IMR-90 (cell line): Measurements from ENCODE around the gene C2CD4C. TPM values are rescaled to one million over a fixed set of nuclear protein-coding genes. Genes with fewer than 3 reads are reported as not detected.

Source experiments
- ATAC-seq: fragments of 200-7000 bp; cut with Tn5 transposase; 2 replicates; pipeline ENCODE4 v1.9.1; 2020; ENCODE audit warnings: low read depth, mild to moderate bottlenecking, moderate library complexity
- BruUV-seq: library from RNA; stranded (reverse); fragments of 400-500 nt; replicated peaks from 2 replicates; lab custom pipeline; 2021; lab: Mats Ljungman, UMichigan
- CTCF ChIA-PET: fragments of 300-600 bp; formaldehyde crosslinking; extraction: SDS; loops from one replicate; lab custom pipeline; 2021; ENCODE audit warnings: antibody characterized with exemption; lab: Yijun Ruan, JAX
- POLR2A ChIA-PET: fragments of 300-600 bp; sonication (Branson Sonifier 250); formaldehyde crosslinking; loops from one replicate; lab custom pipeline; 2022; ENCODE audit warnings: antibody characterized with exemption; ENCODE audit not compliant: unreplicated experiment; lab: Charles Lee
- DNase-seq: peaks from one replicate; pipeline ENCODE4 v3.0.0; 2013
- H2AFZ ChIP-seq: replicated peaks from 2 replicates; pipeline ENCODE3; 2013; ENCODE audit warnings: low read length, mild to moderate bottlenecking; ENCODE audit not compliant: poor library complexity
- H2AK5ac ChIP-seq: 2 replicates; pipeline ENCODE4 v1.6.1; 2013; ENCODE audit warnings: low read depth, low read length, inconsistent platforms
- H2AK9ac ChIP-seq: replicated peaks from 2 replicates; pipeline ENCODE3; 2013; ENCODE audit warnings: mild to moderate bottlenecking, low read depth, low read length, moderate library complexity; ENCODE audit not compliant: poor library complexity
- H2BK120ac ChIP-seq: 2 replicates; pipeline ENCODE4 v1.6.1; 2013; ENCODE audit warnings: low read depth, low read length, inconsistent platforms
- H2BK15ac ChIP-seq: 3 replicates; pipeline ENCODE4 v1.6.1; 2013; ENCODE audit warnings: low read depth, low read length, inconsistent platforms
- H2BK20ac ChIP-seq: 2 replicates; pipeline ENCODE4 v1.6.1; 2013; ENCODE audit warnings: low read depth, mild to moderate bottlenecking, inconsistent platforms, low read length, moderate library complexity
- H2BK5ac ChIP-seq: 2 replicates; pipeline ENCODE4 v1.6.1; 2013; ENCODE audit warnings: mild to moderate bottlenecking, low read depth, low read length, inconsistent platforms; ENCODE audit not compliant: poor library complexity, severe bottlenecking
- H3K14ac ChIP-seq: replicated peaks from 2 replicates; pipeline ENCODE4 v1.6.1; 2013; ENCODE audit warnings: low read depth, low read length, inconsistent platforms
- H3K18ac ChIP-seq: 2 replicates; pipeline ENCODE4 v1.6.1; 2013; ENCODE audit warnings: low read depth, low read length, control low read depth
- H3K23ac ChIP-seq: 2 replicates; pipeline ENCODE4 v1.6.1; 2013; ENCODE audit warnings: low read depth, low read length, inconsistent platforms
- H3K27ac ChIP-seq: 2 replicates; pipeline ENCODE4 v1.5.1; 2013; ENCODE audit warnings: mild to moderate bottlenecking, control low read depth, low read length; ENCODE audit not compliant: insufficient read depth
- H3K27me3 ChIP-seq: 2 replicates; pipeline ENCODE4 v1.6.1; 2013; ENCODE audit warnings: low read length; ENCODE audit not compliant: control insufficient read depth, insufficient read depth
- H3K36me3 ChIP-seq: 2 replicates; pipeline ENCODE4 v1.6.1; 2013; ENCODE audit warnings: low read length, mixed read lengths; ENCODE audit not compliant: control insufficient read depth, insufficient read depth
- H3K4ac ChIP-seq: 2 replicates; pipeline ENCODE4 v1.6.1; 2013; ENCODE audit warnings: low read depth, low read length, inconsistent platforms
- H3K4me1 ChIP-seq: 2 replicates; pipeline ENCODE4 v1.6.1; 2013; ENCODE audit warnings: low read length, mixed read lengths; ENCODE audit not compliant: control insufficient read depth, insufficient read depth
- H3K4me2 ChIP-seq: 2 replicates; pipeline ENCODE4 v1.6.1; 2013; ENCODE audit warnings: low read depth, mild to moderate bottlenecking, control low read depth, low read length, moderate library complexity
- H3K4me3 ChIP-seq: 2 replicates; pipeline ENCODE4 v1.5.1; 2013; ENCODE audit warnings: low read depth, mild to moderate bottlenecking, control low read depth, low read length, moderate library complexity; ENCODE audit not compliant: insufficient read depth
- H3K56ac ChIP-seq: 2 replicates; pipeline ENCODE4 v1.6.1; 2013; ENCODE audit warnings: low read length, inconsistent platforms; ENCODE audit not compliant: insufficient read depth; ENCODE audit errors: extremely low read depth
- H3K79me1 ChIP-seq, 2 experiments: 2 replicates each; pipeline ENCODE4 v1.6.1; 2013; ENCODE audit warnings: low read length in 2 of 2, inconsistent platforms in 1 of 2, low read depth in 1 of 2
- H3K9ac ChIP-seq: 2 replicates; pipeline ENCODE4 v1.6.1; 2013; ENCODE audit warnings: low read depth, low read length, control low read depth
- H3K9me1 ChIP-seq: 2 replicates; pipeline ENCODE4 v1.6.1; 2013; ENCODE audit warnings: low read length, inconsistent platforms; ENCODE audit not compliant: insufficient read depth
- H3K9me3 ChIP-seq: 2 replicates; pipeline ENCODE4 v1.6.1; 2013; ENCODE audit warnings: low read length; ENCODE audit not compliant: control insufficient read depth, insufficient read depth
- H4K20me1 ChIP-seq: 2 replicates; pipeline ENCODE4 v1.6.1; 2013; ENCODE audit warnings: low read length, inconsistent platforms; ENCODE audit not compliant: insufficient read depth
- H4K5ac ChIP-seq: 2 replicates; pipeline ENCODE4 v1.6.1; 2013; ENCODE audit warnings: mild to moderate bottlenecking, low read depth, low read length, control low read depth
- H4K8ac ChIP-seq, 2 experiments: 2 replicates each; pipeline ENCODE4 v1.6.1; 2013; ENCODE audit warnings: low read depth in 2 of 2, low read length in 2 of 2, control low read depth in 1 of 2, inconsistent platforms in 1 of 2
- H4K91ac ChIP-seq: 2 replicates; pipeline ENCODE4 v1.6.1; 2013; ENCODE audit warnings: low read depth, low read length, inconsistent platforms; ENCODE audit not compliant: insufficient read depth
- BHLHE40 ChIP-seq: fragments of 150-350 bp; IDR thresholded peaks from 2 replicates; pipeline ENCODE4 v1.6.1; 2016; ENCODE audit warnings: mild to moderate bottlenecking, low read depth, low read length
- CEBPB ChIP-seq: IDR thresholded peaks from 2 replicates; pipeline ENCODE4 v1.6.1; 2012; ENCODE audit warnings: low read depth, low read length, improper control_type of control experiment
- CHD1 ChIP-seq: IDR thresholded peaks from 2 replicates; pipeline ENCODE4 v1.6.1; 2012; ENCODE audit warnings: low read depth, low read length, improper control_type of control experiment
- FOS ChIP-seq: fragments of 150-350 bp; IDR thresholded peaks from 2 replicates; pipeline ENCODE4 v1.6.1; 2016; ENCODE audit warnings: low read depth, low read length
- MAFK ChIP-seq: IDR thresholded peaks from 2 replicates; pipeline ENCODE4 v1.6.1; 2012; ENCODE audit warnings: low read depth, low read length, improper control_type of control experiment
- MAZ ChIP-seq: IDR thresholded peaks from 2 replicates; pipeline ENCODE4 v1.6.1; 2012; ENCODE audit warnings: low read depth, mild to moderate bottlenecking, low read length, improper control_type of control experiment, moderate library complexity, borderline replicate concordance
- MXI1 ChIP-seq: IDR thresholded peaks from 2 replicates; pipeline ENCODE4 v1.6.1; 2012; ENCODE audit warnings: low read depth, mild to moderate bottlenecking, low read length, moderate library complexity, borderline replicate concordance
- NFE2L2 ChIP-seq: fragments of 150-350 bp; IDR thresholded peaks from 2 replicates; pipeline ENCODE4 v1.6.1; 2016; ENCODE audit warnings: low read depth, mild to moderate bottlenecking, low read length
- POLR2A ChIP-seq: IDR thresholded peaks from 2 replicates; pipeline ENCODE4 v1.6.1; 2012; ENCODE audit warnings: mild to moderate bottlenecking, low read depth, low read length
- RAD21 ChIP-seq: IDR thresholded peaks from 2 replicates; pipeline ENCODE4 v1.6.1; 2012; ENCODE audit warnings: low read length, improper control_type of control experiment
- RCOR1 ChIP-seq: IDR thresholded peaks from 2 replicates; pipeline ENCODE4 v1.6.1; 2012; ENCODE audit warnings: mild to moderate bottlenecking, low read length, improper control_type of control experiment; ENCODE audit not compliant: insufficient replicate concordance
- RFX5 ChIP-seq: IDR thresholded peaks from 2 replicates; pipeline ENCODE4 v1.8.0; 2012; ENCODE audit warnings: low read depth, mild to moderate bottlenecking, low read length, moderate library complexity
- SMC3 ChIP-seq: fragments of 150-350 bp; IDR thresholded peaks from 2 replicates; pipeline ENCODE4 v1.6.1; 2016; ENCODE audit warnings: low read depth, mild to moderate bottlenecking, antibody characterized with exemption, low read length, moderate library complexity
- WGBS, 2 experiments: methylation state at CpG; one replicate each; pipeline versions ENCODE4 v1.1.5 to v1.1.7; 2013; ENCODE audit warnings: missing lambda C conversion rate in 2 of 2; ENCODE audit not compliant: insufficient read length in 1 of 2; ENCODE audit errors: extremely low coverage in 2 of 2; 5-methylcytosine and 5-hydroxymethylcytosine counted together
- dilution Hi-C: fragments of 300-500 bp; cut with HindIII; formaldehyde crosslinking; loops from one replicate; pipeline ENCODE4 v1.14.3; 2018; ENCODE audit warnings: low sequenced_read_pairs; ENCODE audit not compliant: unreplicated experiment
- in situ Hi-C: fragments of 300-500 bp; cut with MboI; formaldehyde crosslinking; loops from 3 replicates; pipeline ENCODE4 v1.14.3; 2019; ENCODE audit warnings: low sequenced_read_pairs, inconsistent platforms, mixed read lengths
- intact Hi-C: fragments of 100-400 bp; cut with micrococcal nuclease; formaldehyde crosslinking; loops from 2 replicates; pipeline ENCODE4 v1.10.0; 2022
- polyA plus RNA-seq, 3 experiments: library from polyadenylated mRNA; depleted of rRNA; stranded (reverse); fragments of >200 nt; gene quantifications; 2 replicates each; pipeline ENCODE4 v1.2.3, GENCODE V29; 2012; ENCODE audit warnings: low replicate concordance in 1 of 3
- total RNA-seq: library from RNA; depleted of rRNA; stranded (reverse); fragments of >200 nt; gene quantifications from 2 replicates; pipeline ENCODE4 v1.2.3, GENCODE V29; 2012
- TF ChIP-seq, protein P1 (sequence below): fragments of 150-350 bp; IDR thresholded peaks from 2 replicates; pipeline ENCODE4 v1.6.1; 2017; ENCODE audit warnings: mild to moderate bottlenecking, antibody characterized with exemption, low read length, low read depth
- TF ChIP-seq, protein P2 (sequence below): fragments of 150-350 bp; IDR thresholded peaks from 2 replicates; pipeline ENCODE4 v1.6.1; 2016; ENCODE audit warnings: low read depth, mild to moderate bottlenecking, low read length, moderate library complexity, borderline replicate concordance
- TF ChIP-seq, protein P3 (sequence below): conservative IDR thresholded peaks from 2 replicates; pipeline ENCODE4 v1.5.1; 2012; ENCODE audit warnings: mild to moderate bottlenecking, low read depth, low read length, improper control_type of control experiment

The C2CD4C gene
- total and polyA plus RNA-seq, 2 of the 4 experiments (the other 2 are of a cell fraction), result under 0.01 to 0.07 TPM

DNA sequence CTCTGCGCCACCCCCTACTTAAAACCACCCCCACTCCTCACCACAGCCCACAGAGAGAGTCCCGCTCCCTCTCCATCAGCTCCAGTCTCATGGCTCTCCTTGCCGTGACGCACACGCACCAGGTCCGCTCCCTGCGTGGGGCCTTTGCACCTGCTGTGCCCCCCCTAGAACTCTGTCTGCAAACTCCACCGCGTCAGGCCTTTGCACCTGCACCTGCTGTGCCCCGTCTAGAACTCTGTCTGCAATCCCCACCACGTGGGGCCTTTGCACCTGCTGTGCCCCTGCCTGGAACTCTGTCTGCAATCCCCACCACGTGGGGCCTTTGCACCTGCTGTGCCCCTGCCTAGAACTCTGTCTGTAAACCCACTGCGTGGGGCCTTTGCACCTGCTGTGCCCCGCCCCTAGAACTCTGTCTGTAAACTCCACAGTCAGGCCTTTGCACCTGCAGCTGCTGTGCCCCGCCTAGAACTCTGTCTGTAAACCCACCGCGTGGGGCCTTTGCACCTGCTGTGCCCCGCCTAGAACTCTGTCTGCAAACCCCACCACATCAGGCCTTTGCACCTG, 47.7 kb upstream of the C2CD4C start:
- H3K27ac ChIP-seq, result no peak overlapping the region
- no peak for ATAC-seq

More for the DNA sequence above, 47.7 kb upstream of the C2CD4C start:
- Histone ChIP-seq H3K9ac (no peak overlapping the region), H2BK120ac (no peak overlapping the region), H3K9me3 (peaks cover 9% of the 10 kb centered on the region), H3K56ac (no peak overlapping the region), H3K4me2 (no peak overlapping the region), H2BK5ac (no peak overlapping the region), H3K79me1 (no peaks in the 10 kb centered on the region), H3K4ac (no peak overlapping the region), H2AK9ac (no peak overlapping the region), H3K23ac (no peak overlapping the region), H3K14ac (no peak overlapping the region), H4K8ac (no peak overlapping the region), H4K91ac (no peak overlapping the region), H3K18ac (no peak overlapping the region), H3K4me3 (no peak overlapping the region), H3K27me3 (peaks cover 13% of the 10 kb centered on the region), H4K5ac (no peak overlapping the region), H3K4me1 (peaks cover 3% of the 10 kb centered on the region; the same call in 1 of the 2 replicates), H2BK15ac (no peak overlapping the region), H3K9me1 (no peaks in the 10 kb centered on the region), H4K20me1 (no peaks in the 10 kb centered on the region), H3K36me3 (no peaks in the 10 kb centered on the region), H2BK20ac (no peak overlapping the region), H2AK5ac (no peak overlapping the region), H2AFZ (no peak overlapping the region)
- POLR2A ChIA-PET, result no interaction called here
- in situ Hi-C loops, result no loop called here
- TF ChIP-seq RAD21 (no peak), RCOR1 (no peak), POLR2A (no peak), BHLHE40 (no peak), NFE2L2 (no peak), RFX5 (no peak), MXI1 (no peak), CEBPB (no peak), CHD1 (no peak), MAZ (no peak), FOS (no peak), SMC3 (no peak), MAFK (no peak)
- TF ChIP-seq, protein P1, sequence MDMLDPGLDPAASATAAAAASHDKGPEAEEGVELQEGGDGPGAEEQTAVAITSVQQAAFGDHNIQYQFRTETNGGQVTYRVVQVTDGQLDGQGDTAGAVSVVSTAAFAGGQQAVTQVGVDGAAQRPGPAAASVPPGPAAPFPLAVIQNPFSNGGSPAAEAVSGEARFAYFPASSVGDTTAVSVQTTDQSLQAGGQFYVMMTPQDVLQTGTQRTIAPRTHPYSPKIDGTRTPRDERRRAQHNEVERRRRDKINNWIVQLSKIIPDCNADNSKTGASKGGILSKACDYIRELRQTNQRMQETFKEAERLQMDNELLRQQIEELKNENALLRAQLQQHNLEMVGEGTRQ, result no peak
- TF ChIP-seq, protein P2, sequence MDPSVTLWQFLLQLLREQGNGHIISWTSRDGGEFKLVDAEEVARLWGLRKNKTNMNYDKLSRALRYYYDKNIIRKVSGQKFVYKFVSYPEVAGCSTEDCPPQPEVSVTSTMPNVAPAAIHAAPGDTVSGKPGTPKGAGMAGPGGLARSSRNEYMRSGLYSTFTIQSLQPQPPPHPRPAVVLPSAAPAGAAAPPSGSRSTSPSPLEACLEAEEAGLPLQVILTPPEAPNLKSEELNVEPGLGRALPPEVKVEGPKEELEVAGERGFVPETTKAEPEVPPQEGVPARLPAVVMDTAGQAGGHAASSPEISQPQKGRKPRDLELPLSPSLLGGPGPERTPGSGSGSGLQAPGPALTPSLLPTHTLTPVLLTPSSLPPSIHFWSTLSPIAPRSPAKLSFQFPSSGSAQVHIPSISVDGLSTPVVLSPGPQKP, result no peak
- TF ChIP-seq, protein P3, sequence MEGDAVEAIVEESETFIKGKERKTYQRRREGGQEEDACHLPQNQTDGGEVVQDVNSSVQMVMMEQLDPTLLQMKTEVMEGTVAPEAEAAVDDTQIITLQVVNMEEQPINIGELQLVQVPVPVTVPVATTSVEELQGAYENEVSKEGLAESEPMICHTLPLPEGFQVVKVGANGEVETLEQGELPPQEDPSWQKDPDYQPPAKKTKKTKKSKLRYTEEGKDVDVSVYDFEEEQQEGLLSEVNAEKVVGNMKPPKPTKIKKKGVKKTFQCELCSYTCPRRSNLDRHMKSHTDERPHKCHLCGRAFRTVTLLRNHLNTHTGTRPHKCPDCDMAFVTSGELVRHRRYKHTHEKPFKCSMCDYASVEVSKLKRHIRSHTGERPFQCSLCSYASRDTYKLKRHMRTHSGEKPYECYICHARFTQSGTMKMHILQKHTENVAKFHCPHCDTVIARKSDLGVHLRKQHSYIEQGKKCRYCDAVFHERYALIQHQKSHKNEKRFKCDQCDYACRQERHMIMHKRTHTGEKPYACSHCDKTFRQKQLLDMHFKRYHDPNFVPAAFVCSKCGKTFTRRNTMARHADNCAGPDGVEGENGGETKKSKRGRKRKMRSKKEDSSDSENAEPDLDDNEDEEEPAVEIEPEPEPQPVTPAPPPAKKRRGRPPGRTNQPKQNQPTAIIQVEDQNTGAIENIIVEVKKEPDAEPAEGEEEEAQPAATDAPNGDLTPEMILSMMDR, result no peak
- WGBS, 2 experiments, result 77% methylated on average over 13 of the region's 18 CpGs; no CpG with 5 or more reads in 1 of the 2 experiments
- intact Hi-C loops, result no loop called here
- CTCF ChIA-PET, result no interaction called here
- BruUV-seq, result no TSS peak
- DNase-seq, result no peak
- dilution Hi-C loops, result no loop called here
